ENCODE data around the gene MAST4.

MAST4 gene

GRCh38 chr5:66993882-66994281, 397.7 kb downstream of the MAST4 start:
- DNase-seq (ENCODE audit: low spot score): no peak

- DNase-seq (ENCODE audit: low spot score): no peak
Measured at GRCh38 chr5:66994790-66995189, 398.6 kb downstream of the MAST4 start.

GRCh38 chr5:67000794-67001475, 404.7 kb downstream of the MAST4 start:
- no peak for DNase-seq (ENCODE audit: low spot score)

GRCh38 chr5:67002832-67003684, 406.9 kb downstream of the MAST4 start:
- DNase-seq (ENCODE audit: low spot score): no peak

- DNase-seq (ENCODE audit: low spot score): no peak
Measured at GRCh38 chr5:67003685-67003934, 407.4 kb downstream of the MAST4 start.

GRCh38 chr5:67003935-67004729, 407.9 kb downstream of the MAST4 start:
- DNase-seq (ENCODE audit: low spot score): peak; percentile 87

- DNase-seq (ENCODE audit: low spot score): no peak
Measured at GRCh38 chr5:67004730-67005350, 408.6 kb downstream of the MAST4 start.

- DNase-seq (ENCODE audit: low spot score): peak; percentile 15
Measured at GRCh38 chr5:67005737-67006499, 409.7 kb downstream of the MAST4 start.

GRCh38 chr5:67006500-67006848, 410.3 kb downstream of the MAST4 start:
- no peak for DNase-seq (ENCODE audit: low spot score)

GRCh38 chr5:67009028-67009427, 412.8 kb downstream of the MAST4 start:
- no peak for DNase-seq (ENCODE audit: low spot score)

- DNase-seq (ENCODE audit: low spot score): no peak
Measured at GRCh38 chr5:67010684-67011409, 414.7 kb downstream of the MAST4 start.

- no peak for DNase-seq (ENCODE audit: low spot score)
Measured at GRCh38 chr5:67011422-67011821, 415.2 kb downstream of the MAST4 start.

- DNase-seq (ENCODE audit: low spot score): no peak
Measured at GRCh38 chr5:67012171-67012570, 416.0 kb downstream of the MAST4 start.

- DNase-seq (ENCODE audit: low spot score): no peak
Measured at GRCh38 chr5:67013719-67014118, 417.5 kb downstream of the MAST4 start.

- no peak for DNase-seq (ENCODE audit: low spot score)
Measured at GRCh38 chr5:67014191-67014590, 418.0 kb downstream of the MAST4 start.

GRCh38 chr5:67014957-67015400, 418.8 kb downstream of the MAST4 start:
- DNase-seq (ENCODE audit: low spot score): no peak

- no peak for DNase-seq (ENCODE audit: low spot score)
Measured at GRCh38 chr5:67015541-67016191, 419.5 kb downstream of the MAST4 start.

- DNase-seq (ENCODE audit: low spot score): no peak
Measured at GRCh38 chr5:67019065-67019845, 423.1 kb downstream of the MAST4 start.

- DNase-seq (ENCODE audit: low spot score): no peak
Measured at GRCh38 chr5:67020096-67020615, 424.0 kb downstream of the MAST4 start.

Measured in NAMALWA (cell line).